GM23338 (cell line): ENCODE results near the gene RANBP1. TPM values are rescaled to one million over a fixed set of nuclear protein-coding genes. Genes with fewer than 3 reads are reported as not detected.

Experiments
- ATAC-seq: fragments of 200-7000 bp; cut with Tn5 transposase; 3 replicates; pipeline ENCODE4 v1.9.1; 2020
- DNase-seq: peaks from one replicate; pipeline ENCODE4 v3.0.0-alpha.2; 2015; ENCODE audit warnings: low spot score
- H2AFZ ChIP-seq: fragments of 200-600 bp; sonication (generic); 2 replicates; pipeline ENCODE4 v1.8.0; 2016; ENCODE audit warnings: antibody characterized with exemption, mild to moderate bottlenecking, moderate library complexity
- H3F3A ChIP-seq: fragments of 200-600 bp; sonication (generic); replicated peaks from 2 replicates; pipeline ENCODE4 v1.8.0; 2017; ENCODE audit warnings: antibody characterized with exemption, mixed run types, low read depth
- H3K27ac ChIP-seq: fragments of 200-600 bp; sonication (generic); 2 replicates; pipeline ENCODE4 v1.6.1; 2016; ENCODE audit warnings: low read depth
- H3K27me3 ChIP-seq: fragments of 200-600 bp; sonication (generic); 2 replicates; pipeline ENCODE4 v1.8.0; 2016; ENCODE audit warnings: mild to moderate bottlenecking, mixed run types, moderate library complexity; ENCODE audit not compliant: insufficient read depth
- H3K36me3 ChIP-seq: fragments of 200-600 bp; sonication (generic); 2 replicates; pipeline ENCODE4 v1.8.0; 2016; ENCODE audit warnings: mild to moderate bottlenecking; ENCODE audit not compliant: insufficient read depth
- H3K4me1 ChIP-seq: fragments of 200-600 bp; sonication (generic); 2 replicates; pipeline ENCODE4 v1.8.0; 2016; ENCODE audit warnings: mild to moderate bottlenecking, moderate library complexity; ENCODE audit not compliant: insufficient read depth
- H3K4me2 ChIP-seq: fragments of 200-600 bp; sonication (generic); 2 replicates; pipeline ENCODE4 v1.7.1; 2017; ENCODE audit warnings: mixed run types
- H3K4me3 ChIP-seq: fragments of 200-600 bp; sonication (generic); 2 replicates; pipeline ENCODE4 v1.6.1; 2016; ENCODE audit warnings: mixed run types
- H3K79me2 ChIP-seq: fragments of 200-600 bp; sonication (generic); replicated peaks from 2 replicates; pipeline ENCODE4 v1.8.0; 2017; ENCODE audit warnings: mild to moderate bottlenecking; ENCODE audit not compliant: insufficient read depth
- H3K9me2 ChIP-seq: fragments of 200-600 bp; sonication (generic); 2 replicates; pipeline ENCODE4 v1.8.0; 2017; ENCODE audit not compliant: insufficient read depth
- H4K20me1 ChIP-seq: fragments of 200-600 bp; sonication (generic); replicated peaks from 2 replicates; pipeline ENCODE4 v1.8.0; 2017; ENCODE audit warnings: mild to moderate bottlenecking; ENCODE audit not compliant: insufficient read depth
- H3K27ac Mint-ChIP-seq: 2 replicates; pipeline ENCODE4 v1.8.0; 2020; ENCODE audit warnings: inconsistent platforms, mild to moderate bottlenecking, moderate library complexity, mixed read lengths
- H3K27me3 Mint-ChIP-seq: 3 replicates; pipeline ENCODE4 v1.8.0; 2022; ENCODE audit warnings: low read depth, mild to moderate bottlenecking, moderate library complexity, mixed read lengths, inconsistent platforms; ENCODE audit not compliant: insufficient read depth, poor library complexity
- H3K36me3 Mint-ChIP-seq: 3 replicates; pipeline ENCODE4 v1.8.0; 2021; ENCODE audit warnings: low read depth, mild to moderate bottlenecking, inconsistent platforms, moderate library complexity, mixed read lengths
- H3K4me1 Mint-ChIP-seq: 3 replicates; pipeline ENCODE4 v1.8.0; 2020; ENCODE audit warnings: mild to moderate bottlenecking, inconsistent platforms, mixed read lengths
- H3K4me3 Mint-ChIP-seq: 3 replicates; pipeline ENCODE4 v1.8.0; 2021; ENCODE audit warnings: moderate library complexity, mild to moderate bottlenecking, inconsistent platforms, mixed read lengths
- H3K9me3 Mint-ChIP-seq: 3 replicates; pipeline ENCODE4 v1.8.0; 2020; ENCODE audit warnings: moderate library complexity, mild to moderate bottlenecking, inconsistent platforms, mixed read lengths
- CREB1 ChIP-seq: fragments of 250-450 bp; sonication (Bioruptor Pico); IDR thresholded peaks from 2 replicates; pipeline ENCODE4 v1.5.0; 2020; ENCODE audit warnings: low read depth, mild to moderate bottlenecking, moderate library complexity
- CTCF ChIP-seq, 2 experiments: fragments of 200-600 bp in 1 of 2; sonication (generic) in 1 of 2; conservative IDR thresholded peaks; 2 replicates each; pipeline versions ENCODE4 v1.5.1 to v1.6.1; 2016 to 2017; ENCODE audit warnings: antibody characterized with exemption in 2 of 2, low read depth in 2 of 2, mild to moderate bottlenecking in 2 of 2, moderate library complexity in 1 of 2
- ETS1 ChIP-seq: IDR thresholded peaks from 2 replicates; pipeline ENCODE4 v1.6.1; 2016; ENCODE audit warnings: antibody characterized with exemption
- EZH2 ChIP-seq: fragments of 200-600 bp; sonication (generic); IDR thresholded peaks from one replicate; pipeline ENCODE4 v1.8.0; 2017; ENCODE audit warnings: antibody characterized with exemption, mild to moderate bottlenecking, low read depth; ENCODE audit not compliant: unreplicated experiment
- EZH2phosphoT487 ChIP-seq: fragments of 200-600 bp; sonication (generic); IDR thresholded peaks from one replicate; pipeline ENCODE4 v1.8.1; 2018; ENCODE audit warnings: antibody characterized with exemption; ENCODE audit not compliant: unreplicated experiment
- JUNB ChIP-seq: IDR thresholded peaks from one replicate; pipeline ENCODE4 v1.6.1; 2016; ENCODE audit warnings: antibody characterized with exemption; ENCODE audit not compliant: unreplicated experiment
- NANOG ChIP-seq: IDR thresholded peaks from 2 replicates; pipeline ENCODE4 v1.6.1; 2016; ENCODE audit warnings: antibody characterized with exemption, borderline replicate concordance
- POLR2AphosphoS5 ChIP-seq: IDR thresholded peaks from 2 replicates; pipeline ENCODE4 v1.6.1; 2016; ENCODE audit warnings: antibody characterized with exemption, low read depth
- REST ChIP-seq: IDR thresholded peaks from one replicate; pipeline ENCODE4 v1.6.1; 2018; ENCODE audit warnings: antibody characterized with exemption; ENCODE audit not compliant: unreplicated experiment
- STAT1 ChIP-seq: IDR thresholded peaks from one replicate; pipeline ENCODE4 v1.6.1; 2016; ENCODE audit warnings: antibody characterized with exemption; ENCODE audit not compliant: unreplicated experiment
- ZNF114 ChIP-seq: fragments of 250-450 bp; sonication (Bioruptor Pico); IDR thresholded peaks from 2 replicates; pipeline ENCODE4 v1.5.0; 2020; ENCODE audit warnings: mild to moderate bottlenecking, moderate library complexity
- ZNF331 ChIP-seq: fragments of 250-450 bp; sonication (Bioruptor Pico); IDR thresholded peaks from 2 replicates; pipeline ENCODE4 v1.5.0; 2020; ENCODE audit warnings: low read depth, mild to moderate bottlenecking, moderate library complexity
- ZNF462 ChIP-seq: fragments of 250-450 bp; sonication (Bioruptor Pico); IDR thresholded peaks from 2 replicates; pipeline ENCODE4 v1.5.0; 2020; ENCODE audit warnings: mild to moderate bottlenecking, moderate library complexity
- polyA plus RNA-seq: library from polyadenylated mRNA; unstranded; fragments of >200 nt; fragmentation: Nextera tagmentation; extraction: Ambion mirVana; gene quantifications from 2 replicates; pipeline ENCODE4 v1.2.1, GENCODE V29; 2016
- total RNA-seq: library from RNA; depleted of rRNA; stranded (reverse); fragments of >200 nt; shearing (Covaris generic); gene quantifications from 2 replicates; pipeline ENCODE4 v1.2.3, GENCODE V29; 2014

Gene RANBP1
- total and polyA plus RNA-seq, 2 experiments from 2014 or later: 1,014 to 1,206 TPM

GRCh38 chr22:20118300-20119020, 2.6 kb downstream of the RANBP1 start:
- no peaks in the 10 kb centered on the region for H3K9me3 Mint-ChIP-seq
- ATAC-seq (no peak), DNase-seq (no peak)
- Histone ChIP-seq H3K9me2 (no peaks in the 10 kb centered on the region), H3K27me3 (no peaks in the 10 kb centered on the region), H3F3A (peaks cover 7% of the 10 kb centered on the region; the same call in 1 of the 2 replicates), H3K4me2 (peak overlapping the region; percentile 98), H3K4me3 (peak overlapping the region; percentile 98), H3K4me1 (peaks cover 16% of the 10 kb centered on the region), H3K36me3 (peaks cover 38% of the 10 kb centered on the region), H3K27ac (peak overlapping the region; percentile 85), H2AFZ (no peak overlapping the region), H3K79me2 (peaks cover 66% of the 10 kb centered on the region), H4K20me1 (peaks cover 24% of the 10 kb centered on the region)
- H3K4me1 Mint-ChIP-seq: peaks cover 20% of the 10 kb centered on the region
- peaks cover 27% of the 10 kb centered on the region for H3K27me3 Mint-ChIP-seq
- peak overlapping the region; percentile 94 for H3K4me3 Mint-ChIP-seq
- TF ChIP-seq STAT1 (no peak), ETS1 (no peak), ZNF462 (CRISPR knock-in tag) (no peak), ZNF114 (no peak), JUNB (no peak), EZH2phosphoT487 (no peak), CREB1 (CRISPR knock-in tag) (no peak), POLR2AphosphoS5 (no peak), EZH2 (no peak), REST (no peak), CTCF (conservative IDR thresholded peaks at IDR 0.05; ENCODE audit: low read depth in 2 of 2) (no peak), ZNF331 (CRISPR knock-in tag) (no peak), NANOG (no peak)
- peak overlapping the region; percentile 96 for H3K27ac Mint-ChIP-seq
- peaks cover 71% of the 10 kb centered on the region for H3K36me3 Mint-ChIP-seq
